HepG2 (cell line): Measurements from ENCODE around the gene CDK18.

ENCODE experiments used
- BORCS8-MEF2B ChIP-seq: sonication (generic); formaldehyde crosslinking; IDR thresholded peaks from 2 replicates; pipeline ENCODE4 v1.8.0; 2022; ENCODE audit warnings: mild to moderate bottlenecking, missing genetic modification reagents
- CEBPB ChIP-seq: IDR thresholded peaks from 2 replicates; pipeline ENCODE4 v1.6.1; 2011; ENCODE audit warnings: low read depth, low read length, improper control_type of control experiment, borderline replicate concordance
- CHD2 ChIP-seq: IDR thresholded peaks from 2 replicates; pipeline ENCODE4 v1.6.1; 2011; ENCODE audit warnings: low read depth, low read length, improper control_type of control experiment
- CREBL2 ChIP-seq: sonication (generic); formaldehyde crosslinking; IDR thresholded peaks from 2 replicates; pipeline ENCODE4 v1.8.1; 2023; ENCODE audit warnings: missing genetic modification reagents, mild to moderate bottlenecking, borderline replicate concordance
- CTCF ChIP-seq: sonication (generic); formaldehyde crosslinking; IDR thresholded peaks from 2 replicates; pipeline ENCODE4 v1.5.0; 2020; ENCODE audit warnings: mild to moderate bottlenecking, missing genetic modification reagents, moderate library complexity
- E2F1 ChIP-seq: sonication (generic); formaldehyde crosslinking; IDR thresholded peaks from 2 replicates; pipeline ENCODE4 v1.5.0; 2020; ENCODE audit warnings: missing genetic modification reagents
- ELF1 ChIP-seq: sonication (generic); formaldehyde crosslinking; IDR thresholded peaks from 2 replicates; pipeline ENCODE4 v1.4.0; 2020; ENCODE audit warnings: missing genetic modification reagents
- MYC ChIP-seq: sonication (generic); formaldehyde crosslinking; IDR thresholded peaks from 2 replicates; pipeline ENCODE4 v1.9.0; 2021; ENCODE audit warnings: missing genetic modification reagents, borderline replicate concordance
- MYNN ChIP-seq: sonication (generic); formaldehyde crosslinking; IDR thresholded peaks from 2 replicates; pipeline ENCODE4 v1.4.0; 2020; ENCODE audit warnings: mild to moderate bottlenecking, low read depth, missing genetic modification reagents
- SALL2 ChIP-seq: sonication (generic); formaldehyde crosslinking; IDR thresholded peaks from 2 replicates; pipeline ENCODE4 v1.8.1; 2023; ENCODE audit warnings: mild to moderate bottlenecking, missing genetic modification reagents, inconsistent platforms
- SMARCC2 ChIP-seq: fragments of 450-650 bp; IDR thresholded peaks from 2 replicates; pipeline ENCODE4 v1.6.1; 2017; ENCODE audit warnings: antibody characterized with exemption, mild to moderate bottlenecking
- TARDBP ChIP-seq: sonication (generic); formaldehyde crosslinking; IDR thresholded peaks from 2 replicates; pipeline ENCODE4 v1.8.0; 2022; ENCODE audit warnings: mild to moderate bottlenecking, missing genetic modification reagents
- THAP7 ChIP-seq: sonication (generic); formaldehyde crosslinking; IDR thresholded peaks from 2 replicates; pipeline ENCODE4 v1.8.1; 2023; ENCODE audit warnings: mild to moderate bottlenecking, missing genetic modification reagents
- USF2 ChIP-seq, 2 experiments: sonication (generic) in 1 of 2; formaldehyde crosslinking in 1 of 2; IDR thresholded peaks; 2 replicates each; pipeline versions ENCODE4 v1.5.1 to v1.6.1; 2011 to 2020; ENCODE audit warnings: borderline replicate concordance in 1 of 2, low read depth in 1 of 2, low read length in 1 of 2, mild to moderate bottlenecking in 1 of 2, missing genetic modification reagents in 1 of 2, moderate library complexity in 1 of 2

GRCh38 chr1:205473475-205473874, 31.0 kb upstream of the CDK18 start:
- TF ChIP-seq CHD2 (no peak), TARDBP (CRISPR knock-in tag) (no peak), USF2 (IDR thresholded peaks at IDR 0.05; ENCODE audit: low read depth, low read length) (no peak), USF2 (CRISPR knock-in tag; IDR thresholded peaks at IDR 0.05; ENCODE audit: borderline replicate concordance) (no peak), CEBPB (no peak), SALL2 (CRISPR knock-in tag) (no peak), CTCF (CRISPR knock-in tag) (no peak), CREBL2 (CRISPR knock-in tag) (no peak), THAP7 (CRISPR knock-in tag) (no peak), E2F1 (CRISPR knock-in tag) (no peak), SMARCC2 (no peak), MYNN (CRISPR knock-in tag) (no peak), MYC (CRISPR knock-in tag) (no peak), ELF1 (no peak), BORCS8-MEF2B (CRISPR knock-in tag) (no peak)
